ENCODE data around the gene SULT1C3. TPM values are rescaled to one million over a fixed set of nuclear protein-coding genes. Genes with fewer than 3 reads are reported as not detected.

Gene SULT1C3
- total and polyA plus RNA-seq, 2 of the 13 experiments (the other 11 are each of a cell fraction or from before 2014, with no cell fraction given), result not detected

GRCh38 chr2:108304975-108305374 is 65.2 kb downstream of the SULT1C3 start (continued):
- TF ChIP-seq ZNF407 (CRISPR knock-in tag; IDR thresholded peaks at IDR 0.05; ENCODE audit: not compliant biosample characterization), result no peak
- TF ChIP-seq HCFC1 (IDR thresholded peaks at IDR 0.05; ENCODE audit: low read depth, low read length), result no peak
- no peak for TF ChIP-seq RBM22 (optimal IDR thresholded peaks at IDR 0.05; ENCODE audit: low read length)
- no peak for TF ChIP-seq ZNF546 (CRISPR knock-in tag; conservative IDR thresholded peaks at IDR 0.05)
- TF ChIP-seq GRHL1 (CRISPR knock-in tag; conservative IDR thresholded peaks at IDR 0.05), result no peak
- TF ChIP-seq KAT2B (IDR thresholded peaks at IDR 0.05; ENCODE audit: borderline replicate concordance, low read depth, low read length), result no peak

All from HepG2 (cell line).